Mucosa of stomach (tissue), 1 donor: ENCODE measurements around the gene NSMF.
A peak's percentile ranks its signal among the peaks of the same experiment; 100 is the strongest.

Experiments
- H3K27me3 ChIP-seq: one replicate; pipeline ENCODE4 v1.7.0; 2013; ENCODE audit warnings: mild to moderate bottlenecking, low read length; ENCODE audit not compliant: control insufficient read depth, insufficient read depth
- H3K36me3 ChIP-seq: one replicate; pipeline ENCODE4 v1.7.0; 2013; ENCODE audit warnings: low read length; ENCODE audit not compliant: control insufficient read depth, insufficient read depth
- H3K4me1 ChIP-seq: one replicate; pipeline ENCODE4 v1.7.0; 2013; ENCODE audit warnings: mild to moderate bottlenecking, low read length; ENCODE audit not compliant: control insufficient read depth, insufficient read depth
- H3K4me3 ChIP-seq: one replicate; pipeline ENCODE4 v1.7.0; 2013; ENCODE audit warnings: low read length
- H3K9ac ChIP-seq: one replicate; pipeline ENCODE4 v1.7.0; 2013; ENCODE audit warnings: mild to moderate bottlenecking, low read length, moderate library complexity
- H3K9me3 ChIP-seq: one replicate; pipeline ENCODE4 v1.7.0; 2013; ENCODE audit warnings: mild to moderate bottlenecking, low read length, moderate library complexity; ENCODE audit not compliant: control insufficient read depth
- donor health status: Pancreatic carcinoma.

NSMF gene

GRCh38 chr9:137465000-137465719 is 6.0 kb upstream of the NSMF start:
- no peak overlapping the region for H3K9ac ChIP-seq
- no peaks in the 10 kb centered on the region for H3K9me3 ChIP-seq
- no peaks in the 10 kb centered on the region for H3K4me1 ChIP-seq
- H3K36me3 ChIP-seq = no peaks in the 10 kb centered on the region
- no peak overlapping the region for H3K4me3 ChIP-seq
- no peaks in the 10 kb centered on the region for H3K27me3 ChIP-seq

GRCh38 chr9:137464291-137464999 is 5.3 kb upstream of the NSMF start:
- H3K4me3 ChIP-seq = no peak overlapping the region
- H3K4me1 ChIP-seq = peaks cover 4% of the 10 kb centered on the region
- H3K9ac ChIP-seq = no peak overlapping the region
- H3K9me3 ChIP-seq = no peaks in the 10 kb centered on the region
- no peaks in the 10 kb centered on the region for H3K27me3 ChIP-seq
- no peaks in the 10 kb centered on the region for H3K36me3 ChIP-seq

DNA sequence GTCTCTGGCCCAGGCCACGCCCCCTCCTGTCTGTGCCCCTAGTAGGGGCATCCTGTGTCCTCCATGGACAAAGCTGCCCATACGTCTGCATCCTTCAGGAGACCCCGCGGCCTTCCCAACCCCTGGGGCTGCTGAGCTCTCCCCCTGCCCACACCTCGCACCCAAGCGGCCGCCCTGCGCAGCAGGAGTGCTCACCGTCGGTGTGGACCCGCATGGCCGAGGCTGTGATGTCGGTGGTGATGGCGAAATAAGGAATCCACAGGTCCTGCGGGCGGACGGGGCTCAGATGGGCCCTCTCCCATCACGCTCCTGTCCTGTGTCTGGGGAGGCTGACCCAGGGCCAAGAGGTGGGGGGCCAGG is 4.8 kb upstream of the NSMF start:
- no peaks in the 10 kb centered on the region for H3K27me3 ChIP-seq
- peaks cover 6% of the 10 kb centered on the region for H3K4me1 ChIP-seq
- H3K4me3 ChIP-seq = no peak overlapping the region
- no peaks in the 10 kb centered on the region for H3K9me3 ChIP-seq
- H3K9ac ChIP-seq = no peak overlapping the region
- H3K36me3 ChIP-seq = no peaks in the 10 kb centered on the region

- no peaks in the 10 kb centered on the region for H3K27me3 ChIP-seq
- peaks cover 11% of the 10 kb centered on the region for H3K4me1 ChIP-seq
- no peak overlapping the region for H3K9ac ChIP-seq
- H3K9me3 ChIP-seq = no peaks in the 10 kb centered on the region
- H3K36me3 ChIP-seq = no peaks in the 10 kb centered on the region
- H3K4me3 ChIP-seq = no peak overlapping the region
These were observed 4.1 kb upstream of the NSMF start for GRCh38 chr9:137462986-137463930.

DNA sequence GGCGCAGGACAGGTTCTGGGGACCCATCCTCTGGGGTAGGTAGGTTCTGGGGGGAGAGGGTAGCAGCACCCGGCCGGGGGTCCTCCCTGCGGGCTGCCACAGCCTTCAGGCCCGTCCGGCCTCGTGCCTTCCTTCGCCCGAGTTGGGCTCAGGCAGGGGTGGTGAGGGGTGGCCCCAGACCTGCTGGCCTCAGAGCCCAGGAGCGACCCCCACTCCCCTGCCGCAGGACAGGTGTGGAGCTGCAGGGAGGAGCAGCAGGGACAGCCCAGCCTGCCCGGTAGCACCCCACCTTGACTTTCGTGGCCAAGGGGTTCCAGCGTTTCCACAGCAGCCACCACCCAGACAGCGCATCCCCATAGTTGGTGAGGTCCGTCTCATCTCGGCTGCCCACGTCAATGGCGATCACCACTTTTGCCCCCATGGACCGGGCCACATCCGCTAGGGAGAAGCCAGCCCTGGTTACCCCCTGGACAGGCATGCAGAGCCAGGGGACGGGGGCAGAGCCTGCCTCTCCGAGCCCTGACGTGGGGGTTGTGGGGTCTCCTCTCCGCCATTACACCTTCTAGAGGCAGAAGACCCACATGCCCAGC is 3.4 kb upstream of the NSMF start:
- H3K9me3 ChIP-seq = no peaks in the 10 kb centered on the region
- H3K4me1 ChIP-seq = peaks cover 18% of the 10 kb centered on the region
- H3K4me3 ChIP-seq = no peak overlapping the region
- H3K36me3 ChIP-seq = no peaks in the 10 kb centered on the region
- H3K27me3 ChIP-seq = no peaks in the 10 kb centered on the region
- H3K9ac ChIP-seq = no peak overlapping the region

DNA sequence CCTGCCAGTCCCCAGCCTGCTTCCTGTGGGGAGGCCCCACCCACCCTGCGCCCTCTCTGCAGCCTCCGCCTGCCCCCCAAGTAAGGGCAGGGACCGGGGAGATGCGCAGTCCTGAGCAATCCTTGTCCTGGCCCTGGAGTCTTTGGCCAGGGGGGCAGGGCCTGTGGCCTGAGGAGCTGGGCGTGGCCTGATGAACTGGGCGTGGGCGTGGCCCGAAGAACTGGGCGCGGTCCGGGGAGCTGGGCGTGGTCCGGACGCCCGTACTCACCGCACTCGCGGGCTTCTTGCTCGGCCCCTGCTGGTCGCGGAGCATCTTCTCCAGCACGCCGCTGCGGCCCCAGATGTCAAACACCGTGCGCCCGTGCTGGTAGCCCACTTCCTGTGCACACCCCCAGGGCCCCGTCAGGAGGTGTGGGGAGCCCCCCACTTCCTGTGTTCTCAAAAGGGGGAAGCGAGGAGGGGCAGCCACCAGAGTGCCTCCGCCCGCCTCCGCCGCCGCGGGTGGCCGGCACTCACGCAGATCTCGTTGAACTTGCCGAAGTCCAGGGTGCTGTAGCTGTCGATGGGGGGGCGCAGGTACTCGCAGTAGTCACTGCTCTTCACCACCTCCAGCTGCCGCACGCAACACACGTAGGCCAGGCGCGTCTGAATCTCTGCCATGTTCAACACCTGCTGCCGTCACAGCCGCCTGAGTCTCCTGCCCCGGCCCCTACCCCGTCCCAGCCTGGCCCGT is 2.7 kb upstream of the NSMF start:
- H3K9ac ChIP-seq = no peak overlapping the region
- H3K4me1 ChIP-seq = peaks cover 25% of the 10 kb centered on the region
- no peak overlapping the region for H3K4me3 ChIP-seq
- no peaks in the 10 kb centered on the region for H3K9me3 ChIP-seq
- H3K27me3 ChIP-seq = no peaks in the 10 kb centered on the region
- H3K36me3 ChIP-seq = no peaks in the 10 kb centered on the region

DNA sequence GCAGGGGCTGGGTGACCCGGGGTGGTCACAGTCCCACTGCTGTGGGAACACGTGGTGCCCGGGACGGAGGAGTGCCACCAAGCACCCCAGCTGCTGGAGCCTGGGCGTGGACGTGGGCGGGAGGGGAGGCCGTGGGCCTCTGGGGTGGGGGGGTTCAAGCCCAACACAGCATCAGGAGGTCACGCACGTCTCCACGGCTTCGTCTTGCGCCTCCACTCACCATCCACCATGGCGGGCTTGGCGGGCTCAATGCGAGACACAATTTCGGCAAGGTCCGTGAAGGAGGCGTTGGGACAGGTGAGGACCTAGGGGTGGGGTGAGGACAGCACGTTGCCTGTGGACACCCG is 2.2 kb upstream of the NSMF start:
- Histone ChIP-seq H3K27me3 (no peaks in the 10 kb centered on the region), H3K36me3 (no peaks in the 10 kb centered on the region), H3K4me1 (peaks cover 26% of the 10 kb centered on the region), H3K9ac (no peak overlapping the region), H3K4me3 (no peak overlapping the region), H3K9me3 (no peaks in the 10 kb centered on the region)

DNA sequence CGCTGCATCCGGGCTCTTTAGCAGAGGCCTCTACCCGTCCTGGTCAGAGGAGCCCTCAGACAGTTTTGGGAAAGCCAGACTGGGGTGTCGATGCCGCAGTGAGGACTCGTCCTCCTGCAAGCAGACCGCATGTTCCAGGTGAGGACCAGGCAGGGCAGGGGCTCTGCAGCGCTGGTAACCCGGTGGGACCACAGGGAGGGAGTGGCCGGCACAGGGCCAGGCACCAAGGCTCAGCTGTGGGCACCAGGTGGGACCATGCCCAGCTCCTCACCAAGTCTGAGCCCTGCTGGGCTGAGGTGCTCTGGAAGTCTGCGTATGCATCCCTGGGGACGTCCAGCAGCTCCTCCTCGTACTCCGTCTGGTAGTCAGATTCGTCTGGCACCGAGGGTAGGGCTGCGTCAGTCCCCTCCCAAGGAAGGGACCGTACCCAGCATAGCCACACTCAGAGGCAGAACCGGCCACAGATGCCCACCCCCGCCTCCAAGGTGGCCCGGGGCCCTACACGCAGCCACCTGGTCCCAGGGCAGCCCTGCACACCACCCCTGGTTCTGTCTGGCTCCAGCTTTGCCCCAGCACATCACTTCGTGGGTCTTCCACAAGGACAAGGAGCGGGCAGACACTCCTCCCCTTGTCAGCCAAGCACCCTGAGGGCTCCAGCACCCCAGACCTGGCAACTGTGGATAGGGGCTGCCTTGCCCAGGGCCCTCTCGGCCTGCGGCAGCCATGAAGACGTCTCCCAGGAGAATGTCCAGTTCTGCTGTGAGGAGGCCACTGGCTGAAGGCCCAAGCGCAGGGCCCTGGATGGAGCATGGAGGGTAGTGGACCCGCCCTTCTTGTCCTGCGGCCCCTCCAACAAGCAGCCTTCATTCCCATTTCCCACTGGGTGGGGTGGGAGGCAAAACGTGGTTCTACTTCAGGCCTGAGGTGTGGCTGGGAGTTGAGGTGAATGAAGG is 1.5 kb upstream of the NSMF start:
- no peak overlapping the region for H3K9ac ChIP-seq
- no peaks in the 10 kb centered on the region for H3K9me3 ChIP-seq
- H3K27me3 ChIP-seq = no peaks in the 10 kb centered on the region
- no peaks in the 10 kb centered on the region for H3K36me3 ChIP-seq
- H3K4me1 ChIP-seq = peaks cover 26% of the 10 kb centered on the region
- no peak overlapping the region for H3K4me3 ChIP-seq

GRCh38 chr9:137459601-137460362 is 648 bp upstream of the NSMF start:
- H3K9ac ChIP-seq = peak overlapping the region; percentile 77
- H3K4me1 ChIP-seq = peaks cover 30% of the 10 kb centered on the region

More at GRCh38 chr9:137459601-137460362, 648 bp upstream of the NSMF start:
- H3K36me3 ChIP-seq = no peaks in the 10 kb centered on the region
- H3K4me3 ChIP-seq = peak overlapping the region; percentile 50
- no peaks in the 10 kb centered on the region for H3K9me3 ChIP-seq
- no peaks in the 10 kb centered on the region for H3K27me3 ChIP-seq
